Measurements from ENCODE around the gene HCN3.
"Not testable (repeated sequence)": the region's sequence is repeated elsewhere in the genome, so short reads cannot be mapped to it uniquely, and the experiment has no call there.

HCN3 gene

GRCh38 chr1:155241841-155242264 is 35.4 kb upstream of the HCN3 start:
- POLR2A ChIA-PET: interaction anchor here (0.7 to 1.0 kb wide), 2 partner anchors 9 to 32 kb away, joined by 3 to 6 read pairs; partner anchors contain the start of gene CLK2
- CTCF ChIA-PET: interaction anchor here (0.8 to 4.4 kb wide), 5 partner anchors 9 to 64 kb away, joined by 3 to 40 read pairs (median 3); no protein-coding TSS in a partner anchor
- no peak for TF ChIP-seq CTCF (IDR thresholded peaks at IDR 0.05; ENCODE audit: control extremely low read depth, extremely low read depth, low read depth, missing control alignments)
- DNase-seq (ENCODE audit: extremely low spot score): no peak

- ChIA-PET POLR2A (interaction anchor here (0.7 kb wide), 1 partner anchor 66 kb away, joined by 3 read pairs; the partner anchor contains the start of gene FDPS), CTCF (interaction anchor here (0.8 to 4.4 kb wide), 5 partner anchors 8 to 128 kb away, joined by 3 to 40 read pairs (median 3); no protein-coding TSS in a partner anchor)
- no peak for TF ChIP-seq CTCF (IDR thresholded peaks at IDR 0.05; ENCODE audit: control extremely low read depth, extremely low read depth, low read depth, missing control alignments)
- no peak for DNase-seq (ENCODE audit: extremely low spot score)
Measured at GRCh38 chr1:155242805-155243358, 34.4 kb upstream of the HCN3 start.

- ChIA-PET POLR2A (interaction anchor here (0.6 to 1.4 kb wide), 3 partner anchors 13 to 51 kb away, joined by 3 to 4 read pairs (median 4); partner anchors contain the start of gene THBS3), CTCF (interaction anchor here (0.8 to 9.8 kb wide), 7 partner anchors 22 to 80 kb away, joined by 3 to 150 read pairs (median 3); partner anchors contain the start of gene RUSC1)
- TF ChIP-seq CTCF (IDR thresholded peaks at IDR 0.05; ENCODE audit: control extremely low read depth, extremely low read depth, low read depth, missing control alignments): peak; percentile 51
- peak; percentile 94 for DNase-seq (ENCODE audit: extremely low spot score)
Measured at GRCh38 chr1:155244368-155245162, 32.7 kb upstream of the HCN3 start.

GRCh38 chr1:155245163-155245524 is 32.1 kb upstream of the HCN3 start:
- DNase-seq (ENCODE audit: extremely low spot score): no peak
- TF ChIP-seq CTCF (IDR thresholded peaks at IDR 0.05; ENCODE audit: control extremely low read depth, extremely low read depth, low read depth, missing control alignments): no peak
- ChIA-PET CTCF (interaction anchor here (0.8 to 9.8 kb wide), 4 partner anchors 31 to 80 kb away, joined by 3 to 150 read pairs (median 3); partner anchors contain the start of gene RUSC1), POLR2A (interaction anchor here (0.6 kb wide), 1 partner anchor 52 kb away, joined by 3 read pairs; no protein-coding TSS in a partner anchor)

- POLR2A ChIA-PET; DNase-seq (ENCODE audit: extremely low spot score): not testable (repeated sequence)
- CTCF ChIA-PET: interaction anchor here (0.9 to 9.8 kb wide), 3 partner anchors 10 to 257 kb away, joined by 3 to 150 read pairs (median 3); partner anchors contain the start of gene RUSC1
Measured at GRCh38 chr1:155246796-155247195, 30.5 kb upstream of the HCN3 start.

GRCh38 chr1:155247667-155248553 is 29.4 kb upstream of the HCN3 start:
- ChIA-PET POLR2A (no interaction called here), CTCF (interaction anchor here (0.9 to 9.8 kb wide), 6 partner anchors 9 to 346 kb away, joined by 3 to 150 read pairs (median 20); partner anchors contain the start of genes RUSC1 and SCAMP3)
- no peak for DNase-seq (ENCODE audit: extremely low spot score)
- no peak for TF ChIP-seq CTCF (IDR thresholded peaks at IDR 0.05; ENCODE audit: control extremely low read depth, extremely low read depth, low read depth, missing control alignments)

Measured in GM10248 (cell line).